HG03135 (cell line): ENCODE data around the gene OPCML.

Experiments used
- ATAC-seq: cut with Tn5 transposase; IDR thresholded peaks from one replicate; pipeline ENCODE4 v1.9.1; 2021; ENCODE audit warnings: mild to moderate bottlenecking, moderate library complexity; ENCODE audit not compliant: unreplicated experiment

OPCML gene

GRCh38 chr11:133362916-133363315, 169.4 kb downstream of the OPCML start:
- no peak for ATAC-seq

GRCh38 chr11:133362156-133362555, 170.1 kb downstream of the OPCML start:
- no peak for ATAC-seq

GRCh38 chr11:133361689-133361994, 170.7 kb downstream of the OPCML start:
- ATAC-seq: no peak

GRCh38 chr11:133360860-133361688, 171.2 kb downstream of the OPCML start:
- no peak for ATAC-seq

- no peak for ATAC-seq
Observed at GRCh38 chr11:133355095-133355494, 177.2 kb downstream of the OPCML start.

- no peak for ATAC-seq
Observed at GRCh38 chr11:133354069-133354468, 178.2 kb downstream of the OPCML start.

GRCh38 chr11:133350045-133350444, 182.3 kb downstream of the OPCML start:
- no peak for ATAC-seq

GRCh38 chr11:133347988-133348387, 184.3 kb downstream of the OPCML start:
- no peak for ATAC-seq

- ATAC-seq: no peak
Observed at GRCh38 chr11:133346137-133346536, 186.2 kb downstream of the OPCML start.

GRCh38 chr11:133343951-133344350, 188.3 kb downstream of the OPCML start:
- ATAC-seq: no peak

- ATAC-seq: no peak
Observed at GRCh38 chr11:133339495-133340140, 192.7 kb downstream of the OPCML start.

- no peak for ATAC-seq
Observed at GRCh38 chr11:133338588-133338987, 193.7 kb downstream of the OPCML start.

GRCh38 chr11:133337951-133338418, 194.3 kb downstream of the OPCML start:
- ATAC-seq: no peak

GRCh38 chr11:133337193-133337592, 195.1 kb downstream of the OPCML start:
- no peak for ATAC-seq

GRCh38 chr11:133331031-133331430, 201.3 kb downstream of the OPCML start:
- no peak for ATAC-seq

GRCh38 chr11:133326849-133327248, 205.5 kb downstream of the OPCML start:
- no peak for ATAC-seq

GRCh38 chr11:133326332-133326731, 206.0 kb downstream of the OPCML start:
- no peak for ATAC-seq

- ATAC-seq: no peak
Observed at GRCh38 chr11:133325711-133326110, 206.6 kb downstream of the OPCML start.

GRCh38 chr11:133323354-133323753, 208.9 kb downstream of the OPCML start:
- ATAC-seq: no peak

- no peak for ATAC-seq
Observed at GRCh38 chr11:133318221-133318620, 214.1 kb downstream of the OPCML start.

- no peak for ATAC-seq
Observed at GRCh38 chr11:133311230-133311629, 221.1 kb downstream of the OPCML start.

GRCh38 chr11:133306019-133306418, 226.3 kb downstream of the OPCML start:
- ATAC-seq: no peak
